Left lung (tissue), 10 donors: ENCODE measurements around the gene HOATZ. TPM values are rescaled to one million over a fixed set of nuclear protein-coding genes. Genes with fewer than 3 reads are reported as not detected.

Experiments used
- ATAC-seq: fragments of 200-7000 bp; cut with Tn5 transposase; one replicate; pipeline ENCODE4 v1.9.1; 2020; ENCODE audit warnings: moderate library complexity
- DNase-seq, 4 donors: peaks; one replicate each; pipeline ENCODE4 v3.0.0-alpha.2; 2013 to 2020
- H3K27ac ChIP-seq, 2 donors: fragments of 200-600 bp; sonication (generic) in 1 of 2; one replicate each; pipeline versions ENCODE4 v1.5.0 to v1.8.0; 2020 to 2021
- H3K27me3 ChIP-seq, 2 donors: fragments of 200-600 bp; sonication (generic) in 1 of 2; one replicate each; pipeline versions ENCODE4 v1.5.0 to v1.8.0; 2020 to 2021
- H3K36me3 ChIP-seq, 2 donors: fragments of 200-600 bp; sonication (generic) in 1 of 2; one replicate each; pipeline versions ENCODE4 v1.5.0 to v1.8.0; 2020 to 2021
- H3K4me1 ChIP-seq, 2 donors: fragments of 200-600 bp; one replicate each; pipeline ENCODE4 v1.8.0; 2021
- H3K4me3 ChIP-seq, 2 donors: fragments of 200-600 bp; sonication (generic) in 1 of 2; one replicate each; pipeline versions ENCODE4 v1.5.0 to v1.8.0; 2020 to 2021; ENCODE audit warnings: mild to moderate bottlenecking in 1 of 2
- H3K9me3 ChIP-seq, 2 donors: fragments of 200-600 bp; sonication (generic) in 1 of 2; one replicate each; pipeline versions ENCODE4 v1.5.0 to v1.8.0; 2020 to 2021
- CTCF ChIP-seq, 2 donors: fragments of 200-600 bp; sonication (generic) in 1 of 2; IDR thresholded peaks; one replicate each; pipeline versions ENCODE4 v1.5.0 to v1.8.0; 2021; ENCODE audit warnings: antibody characterized with exemption in 2 of 2
- intact Hi-C, 2 donors: fragments of 100-400 bp; cut with DNase I; formaldehyde crosslinking; loops; one replicate each; pipeline versions ENCODE4 v1.11.2 to v1.14.2; 2022
- polyA plus RNA-seq, 6 donors: library from polyadenylated mRNA; unstranded; fragments of 120-200 nt; gene quantifications; one replicate each; pipeline ENCODE4 v1.2.1, GENCODE V29; 2013; ENCODE audit not compliant: insufficient read length in 6 of 6
- total RNA-seq, 2 donors: library from RNA; stranded (reverse); fragmentation: NEBNext Ultra II Directional; extraction: Animal tissue kit (Norgen Biotek cat#: 25700); gene quantifications; one replicate each; pipeline ENCODE4 v1.2.1, GENCODE V29; 2021
- donor health status: DM: no; HTN: yes; CAD: no.
- donor health status: DM: no; HTN: no; CAD: no.

The HOATZ gene
- total and polyA plus RNA-seq, 8 donors, result 2.0 to 13.7 (median 8.5) TPM; not detected in 1

DNA sequence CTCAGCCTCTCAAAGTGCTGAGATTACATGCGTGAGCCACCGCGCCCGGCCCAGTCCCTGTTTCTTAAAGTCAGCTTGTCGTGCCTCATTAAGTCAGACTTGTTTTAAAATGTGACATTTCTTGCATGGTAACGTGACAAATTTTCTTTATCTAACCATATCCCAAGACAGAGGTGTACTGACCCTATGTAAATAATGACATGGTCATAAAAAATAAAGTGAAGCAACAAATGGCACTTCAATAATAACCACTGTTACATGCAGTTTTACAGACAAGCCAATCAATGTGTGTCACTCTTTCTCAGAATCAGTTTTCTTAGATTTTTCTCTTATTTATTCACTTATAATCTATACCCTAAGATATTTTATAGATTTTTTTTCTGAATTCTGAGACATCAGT is 61.2 kb downstream of the HOATZ start:
- Histone ChIP-seq H3K4me1 (peaks cover 0 to 5% of the 10 kb centered on the region in 2 donors), H3K9me3 (no peaks in the 10 kb centered on the region), H3K36me3 (no peaks in the 10 kb centered on the region), H3K27me3 (no peaks in the 10 kb centered on the region), H3K4me3 (no peak overlapping the region), H3K27ac (no peak overlapping the region)
- no peak for TF ChIP-seq CTCF (IDR thresholded peaks at IDR 0.05)
- no peak for DNase-seq
- intact Hi-C loops, result no loop called here
- ATAC-seq, result no peak

DNA sequence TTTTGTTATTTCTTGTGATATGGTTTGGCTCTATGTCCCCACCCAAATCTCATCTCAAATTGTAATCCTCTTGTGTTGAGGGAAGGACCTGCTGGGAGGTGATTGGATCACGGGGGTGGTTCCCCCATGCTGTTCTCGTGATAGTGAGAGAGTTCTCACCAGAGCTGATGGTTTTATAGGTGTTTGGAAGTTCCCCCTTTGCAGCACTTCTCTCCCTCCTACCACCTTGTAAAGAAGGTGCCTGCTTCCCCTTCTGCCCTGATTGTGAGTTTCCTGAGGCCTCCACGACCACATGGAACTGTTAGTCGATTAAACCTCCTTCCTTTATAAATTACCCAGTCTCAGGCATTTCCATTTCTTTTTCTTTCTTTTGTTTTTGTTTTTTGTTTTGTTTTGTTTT is 63.2 kb downstream of the HOATZ start:
- no peaks in the 10 kb centered on the region for H3K36me3 ChIP-seq
- intact Hi-C loops, result no loop called here
- TF ChIP-seq CTCF (IDR thresholded peaks at IDR 0.05), result no peak

GRCh38 chr11:111581341-111581740 is 66.8 kb downstream of the HOATZ start:
- no peak for ATAC-seq
- no peaks in the 10 kb centered on the region for H3K36me3 ChIP-seq
- intact Hi-C loops, result loop anchor here in 1 of 2 donors (10.0 kb wide), 1 partner anchor 263 kb away; no protein-coding TSS in a partner anchor
- H3K4me1 ChIP-seq, result no peaks in the 10 kb centered on the region
- TF ChIP-seq CTCF (IDR thresholded peaks at IDR 0.05), result no peak
- H3K27ac ChIP-seq, result no peak overlapping the region
- H3K9me3 ChIP-seq, result no peaks in the 10 kb centered on the region
- no peak for DNase-seq
- H3K27me3 ChIP-seq, result no peaks in the 10 kb centered on the region
- H3K4me3 ChIP-seq, result no peak overlapping the region

More for the DNA sequence above, 63.2 kb downstream of the HOATZ start:
- Histone ChIP-seq H3K9me3 (no peaks in the 10 kb centered on the region), H3K4me1 (peaks cover 0 to 5% of the 10 kb centered on the region in 2 donors), H3K27ac (no peak overlapping the region), H3K27me3 (no peaks in the 10 kb centered on the region), H3K4me3 (no peak overlapping the region)
- ATAC-seq (no peak), DNase-seq (no peak)

GRCh38 chr11:111582163-111582562 is 67.6 kb downstream of the HOATZ start:
- Histone ChIP-seq H3K4me1 (no peaks in the 10 kb centered on the region), H3K27me3 (no peaks in the 10 kb centered on the region), H3K27ac (no peak overlapping the region), H3K4me3 (no peak overlapping the region), H3K9me3 (no peaks in the 10 kb centered on the region), H3K36me3 (no peaks in the 10 kb centered on the region)
- intact Hi-C loops, result loop anchor here in 1 of 2 donors (10.0 kb wide), 1 partner anchor 263 kb away; no protein-coding TSS in a partner anchor
- ATAC-seq, result no peak
- TF ChIP-seq CTCF (IDR thresholded peaks at IDR 0.05), result no peak
- no peak for DNase-seq

DNA sequence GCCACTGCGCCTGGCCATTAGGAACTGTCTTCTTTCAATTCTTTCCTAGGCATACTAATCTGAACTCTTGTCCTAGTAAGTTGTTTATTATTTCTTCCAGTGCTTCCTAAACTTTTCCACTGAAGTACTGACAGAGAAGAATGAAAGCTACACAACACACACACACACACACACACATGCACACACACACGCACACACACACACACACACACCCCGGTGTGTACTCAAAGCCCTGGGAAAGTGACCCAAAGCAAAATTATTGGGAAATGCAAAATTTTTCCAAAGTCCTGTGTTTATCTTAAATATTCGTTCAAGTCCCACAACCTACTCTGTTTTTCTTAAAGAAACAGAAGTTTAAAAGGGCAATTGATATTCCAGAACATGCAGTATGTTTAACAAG is 68.3 kb downstream of the HOATZ start:
- H3K9me3 ChIP-seq, result no peaks in the 10 kb centered on the region
- ATAC-seq (peak; percentile 26), DNase-seq (no peak)
- no peaks in the 10 kb centered on the region for H3K27me3 ChIP-seq
- H3K27ac ChIP-seq, result no peak overlapping the region
- intact Hi-C loops, result loop anchor here in 1 of 2 donors (10.0 kb wide), 1 partner anchor 262 kb away; no protein-coding TSS in a partner anchor
- no peaks in the 10 kb centered on the region for H3K4me1 ChIP-seq
- H3K4me3 ChIP-seq, result no peak overlapping the region
- no peaks in the 10 kb centered on the region for H3K36me3 ChIP-seq
- no peak for TF ChIP-seq CTCF (IDR thresholded peaks at IDR 0.05)
